HG03521 (cell line): Measurements from ENCODE around the gene MVB12B.
"Not testable (repeated sequence)": the region's sequence is repeated elsewhere in the genome, so short reads cannot be mapped to it uniquely, and the experiment has no call there.

Experiments used
- ATAC-seq: cut with Tn5 transposase; IDR thresholded peaks from one replicate; pipeline ENCODE4 v1.9.1; 2021; ENCODE audit warnings: mild to moderate bottlenecking, moderate library complexity; ENCODE audit not compliant: unreplicated experiment

The MVB12B gene

GRCh38 chr9:126464694-126465441 lies 138.2 kb downstream of the MVB12B start:
- no peak for ATAC-seq

GRCh38 chr9:126465977-126466376 lies 139.3 kb downstream of the MVB12B start:
- no peak for ATAC-seq

GRCh38 chr9:126468141-126468825 lies 141.7 kb downstream of the MVB12B start:
- ATAC-seq = no peak

- ATAC-seq = no peak
Observed at GRCh38 chr9:126470241-126470993, 143.8 kb downstream of the MVB12B start.

GRCh38 chr9:126471084-126471624 lies 144.5 kb downstream of the MVB12B start:
- ATAC-seq = no peak

GRCh38 chr9:126472198-126472947 lies 145.7 kb downstream of the MVB12B start:
- ATAC-seq = no peak

GRCh38 chr9:126472948-126473298 lies 146.3 kb downstream of the MVB12B start:
- no peak for ATAC-seq

- no peak for ATAC-seq
Observed at GRCh38 chr9:126474206-126474765, 147.7 kb downstream of the MVB12B start.

- no peak for ATAC-seq
Observed at GRCh38 chr9:126474786-126475485, 148.3 kb downstream of the MVB12B start.

- ATAC-seq = no peak
Observed at GRCh38 chr9:126475933-126476555, 149.4 kb downstream of the MVB12B start.

GRCh38 chr9:126477432-126477831 lies 150.8 kb downstream of the MVB12B start:
- not testable (repeated sequence) for ATAC-seq

GRCh38 chr9:126478216-126478981 lies 151.8 kb downstream of the MVB12B start:
- ATAC-seq = no peak

GRCh38 chr9:126479515-126479914 lies 152.9 kb downstream of the MVB12B start:
- ATAC-seq = no peak

- no peak for ATAC-seq
Observed at GRCh38 chr9:126480813-126481212, 154.2 kb downstream of the MVB12B start.

GRCh38 chr9:126481862-126482261 lies 155.2 kb downstream of the MVB12B start:
- ATAC-seq = no peak

GRCh38 chr9:126482361-126483044 lies 155.9 kb downstream of the MVB12B start:
- no peak for ATAC-seq

GRCh38 chr9:126483468-126484073 lies 156.9 kb downstream of the MVB12B start:
- no peak for ATAC-seq

GRCh38 chr9:126485662-126486061 lies 159.0 kb downstream of the MVB12B start:
- no peak for ATAC-seq
